ENCODE results near the gene CFAP221.

CFAP221 gene

GRCh38 chr2:119544075-119544938 lies at the start of gene CFAP221:
Gene CFAP221, plus strand, starts transcription at chr2:119544449. Its CDS starts 1,683 bp downstream, at chr2:119546132.
- peak; percentile 13 for DNase-seq

GRCh38 chr2:119495948-119496347 lies 48.3 kb upstream of the CFAP221 start:
- DNase-seq: no peak

GRCh38 chr2:119496682-119497081 lies 47.6 kb upstream of the CFAP221 start:
- no peak for DNase-seq

GRCh38 chr2:119508756-119509155 lies 35.5 kb upstream of the CFAP221 start:
- DNase-seq: no peak

GRCh38 chr2:119511989-119512388 lies 32.3 kb upstream of the CFAP221 start:
- no peak for DNase-seq

GRCh38 chr2:119512946-119513345 lies 31.3 kb upstream of the CFAP221 start:
- no peak for DNase-seq

GRCh38 chr2:119513832-119514231 lies 30.4 kb upstream of the CFAP221 start:
- DNase-seq: no peak

GRCh38 chr2:119516121-119516520 lies 28.1 kb upstream of the CFAP221 start:
- DNase-seq: no peak

GRCh38 chr2:119517433-119517832 lies 26.8 kb upstream of the CFAP221 start:
- DNase-seq: peak; percentile 17

GRCh38 chr2:119518401-119519056 lies 25.7 kb upstream of the CFAP221 start:
- DNase-seq: no peak

- no peak for DNase-seq
Observed at GRCh38 chr2:119519057-119519408, 25.2 kb upstream of the CFAP221 start.

GRCh38 chr2:119520696-119521432 lies 23.4 kb upstream of the CFAP221 start:
- DNase-seq: no peak

GRCh38 chr2:119521433-119522050 lies 22.7 kb upstream of the CFAP221 start:
- DNase-seq: no peak

- DNase-seq: no peak
Observed at GRCh38 chr2:119522671-119523070, 21.6 kb upstream of the CFAP221 start.

- no peak for DNase-seq
Observed at GRCh38 chr2:119523383-119523951, 20.8 kb upstream of the CFAP221 start.

- no peak for DNase-seq
Observed at GRCh38 chr2:119523952-119524694, 20.1 kb upstream of the CFAP221 start, which contains the start of gene SCTR. Gene SCTR, minus strand, starts transcription at chr2:119524483. Its CDS starts 257 bp downstream, at chr2:119524226.

GRCh38 chr2:119525614-119526013 lies 18.6 kb upstream of the CFAP221 start:
- no peak for DNase-seq

GRCh38 chr2:119527999-119528398 lies 16.2 kb upstream of the CFAP221 start:
- DNase-seq: no peak

- no peak for DNase-seq
Observed at GRCh38 chr2:119531292-119531691, 13.0 kb upstream of the CFAP221 start.

GRCh38 chr2:119533560-119533959 lies 10.7 kb upstream of the CFAP221 start:
- DNase-seq: no peak

GRCh38 chr2:119536211-119536610 lies 8.0 kb upstream of the CFAP221 start:
- no peak for DNase-seq

GRCh38 chr2:119536707-119537106 lies 7.5 kb upstream of the CFAP221 start:
- no peak for DNase-seq

Measured in CD4-positive, alpha-beta T cell treated with Interleukin-10 for 1 hour (primary cell).